Globus pallidus (tissue), 1 donor: ENCODE results near the gene IVD.

Experiments
- DNase-seq: peaks from one replicate; pipeline ENCODE4 v3.0.0-alpha.2; 2015; ENCODE audit warnings: low spot score

IVD gene

GRCh38 chr15:40405501-40406381 lies at the start of gene IVD:
TSS of gene IVD (plus strand) at chr15:40405795. CDS start at chr15:40405828, 33 bp downstream.
- DNase-seq = peak; percentile 96

GRCh38 chr15:40355976-40356585 lies 49.5 kb upstream of the IVD start:
- DNase-seq = no peak

- no peak for DNase-seq
Measured at GRCh38 chr15:40357246-40357645, 48.3 kb upstream of the IVD start.

DNA sequence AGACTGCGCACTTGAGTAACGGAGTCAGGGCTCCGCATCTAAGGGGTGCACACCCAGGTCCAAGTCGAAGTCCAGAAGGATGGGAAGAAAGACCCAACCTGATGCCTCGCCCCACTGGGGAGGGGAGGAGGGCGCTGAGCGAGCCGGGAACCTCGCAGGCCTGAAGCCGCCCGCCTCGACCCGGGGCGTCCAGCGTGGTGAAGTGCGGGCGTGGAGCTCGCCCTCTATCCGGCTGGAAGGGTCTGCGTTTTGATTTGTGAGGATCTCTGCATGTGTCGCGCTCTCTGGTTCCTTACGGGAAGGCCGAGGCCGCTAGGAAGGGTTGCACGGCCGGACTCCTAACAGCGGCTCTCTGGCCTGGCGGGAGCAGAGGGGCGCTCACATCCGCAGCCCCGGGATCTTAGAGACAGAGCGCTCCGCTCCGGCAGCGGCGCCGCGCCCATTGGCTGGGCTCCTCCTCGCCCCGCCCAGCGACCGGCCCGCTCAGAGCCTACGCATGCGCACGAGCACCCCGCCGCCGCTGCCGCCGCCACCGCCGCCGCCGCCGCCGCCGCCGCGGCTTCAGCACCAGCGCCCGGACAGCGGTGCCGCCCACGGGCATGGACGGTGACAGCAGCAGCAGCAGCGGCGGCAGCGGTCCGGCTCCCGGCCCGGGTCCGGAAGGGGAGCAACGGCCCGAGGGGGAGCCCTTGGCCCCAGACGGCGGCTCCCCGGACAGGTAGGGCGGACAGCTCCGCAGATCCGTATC lies 47.7 kb upstream of the IVD start, which contains the start of gene DISP2:
Gene DISP2, plus strand, starts transcription at position 497 of the 748 bp plus-strand sequence. Its CDS starts 103 bp downstream, at position 600.
- peak; percentile 85 for DNase-seq

DNA sequence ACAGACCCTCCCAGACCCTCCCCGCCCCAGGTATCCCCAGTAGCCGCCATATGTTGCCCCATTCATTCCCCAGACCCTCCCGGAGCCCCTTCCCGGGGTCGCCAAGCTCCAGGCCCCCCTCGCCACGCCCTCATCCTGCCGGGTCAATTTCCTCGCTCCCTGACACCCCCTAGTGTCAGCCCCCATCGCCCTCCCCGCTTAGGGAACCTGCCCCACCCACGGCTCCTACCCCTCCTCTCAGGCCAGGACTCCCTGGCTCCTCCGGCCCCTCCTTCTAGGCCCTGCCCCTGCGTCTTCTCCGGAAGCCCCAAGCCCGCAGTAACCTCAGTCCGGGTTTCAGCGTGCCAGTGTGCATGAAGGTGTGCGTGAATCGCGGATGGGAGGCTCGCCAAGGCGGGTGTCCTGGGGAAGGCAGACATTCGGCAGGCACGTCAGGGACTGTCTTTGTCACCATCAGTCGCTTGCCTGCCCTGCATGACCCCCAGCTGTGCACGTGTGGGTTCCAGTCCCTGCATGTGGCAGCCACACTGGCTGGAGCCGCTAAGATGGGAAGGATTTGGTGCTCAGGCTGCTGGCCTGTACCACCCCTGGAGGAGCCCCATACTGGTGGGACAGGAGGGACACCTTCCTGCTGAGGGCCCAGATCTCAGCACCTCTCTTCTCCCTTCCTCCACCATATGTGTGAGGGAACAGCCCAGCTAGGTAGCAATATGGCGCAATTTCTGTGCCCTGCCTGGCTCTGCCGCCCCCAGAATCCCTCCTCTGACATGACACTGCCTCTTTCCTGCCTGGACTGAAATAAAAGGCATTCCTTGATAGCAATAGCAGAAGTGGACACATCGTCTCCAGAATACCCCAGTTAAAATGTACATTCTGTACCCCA lies 46.9 kb upstream of the IVD start:
- no peak for DNase-seq

- DNase-seq = no peak
Measured at GRCh38 chr15:40360015-40360414, 45.6 kb upstream of the IVD start.

- no peak for DNase-seq
Measured at GRCh38 chr15:40361640-40362039, 44.0 kb upstream of the IVD start.

DNA sequence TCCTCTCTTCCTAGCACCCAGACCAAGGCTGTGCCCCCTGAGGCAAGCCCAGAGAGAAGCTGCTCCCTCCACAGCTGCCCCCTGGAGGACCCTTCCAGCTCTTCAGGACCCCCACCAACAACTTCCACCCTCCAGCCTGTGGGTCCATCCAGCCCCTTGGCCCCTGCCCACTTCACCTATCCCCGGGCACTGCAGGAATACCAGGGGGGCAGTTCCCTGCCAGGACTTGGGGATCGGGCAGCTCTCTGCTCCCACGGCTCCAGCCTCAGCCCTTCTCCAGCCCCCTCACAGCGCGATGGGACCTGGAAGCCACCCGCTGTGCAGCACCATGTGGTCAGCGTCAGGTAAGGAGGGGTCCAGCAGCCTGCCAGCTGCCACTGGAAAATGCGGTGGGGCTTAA lies 42.0 kb upstream of the IVD start:
- DNase-seq = no peak

GRCh38 chr15:40364251-40364650 lies 41.3 kb upstream of the IVD start:
- no peak for DNase-seq

DNA sequence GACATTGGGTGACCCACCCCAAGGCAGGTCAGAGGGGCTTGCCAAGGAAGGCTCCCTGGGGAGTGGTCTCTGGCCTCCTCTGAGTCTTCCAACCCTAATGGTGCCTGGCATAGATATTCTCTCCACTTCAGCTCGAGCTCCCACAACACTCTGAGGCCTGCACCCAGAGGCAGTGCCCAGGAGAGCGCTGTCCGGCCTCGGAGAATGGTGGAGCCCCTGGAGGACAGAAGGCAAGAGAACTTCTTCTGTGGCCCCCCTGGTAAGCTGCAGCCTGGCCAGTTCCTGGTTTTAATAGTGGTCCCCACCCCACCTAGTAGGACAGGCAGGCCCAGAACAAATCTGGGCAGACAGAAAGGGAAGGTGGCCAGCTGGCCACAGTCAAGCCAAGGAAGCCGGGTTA lies 40.6 kb upstream of the IVD start:
- no peak for DNase-seq

DNA sequence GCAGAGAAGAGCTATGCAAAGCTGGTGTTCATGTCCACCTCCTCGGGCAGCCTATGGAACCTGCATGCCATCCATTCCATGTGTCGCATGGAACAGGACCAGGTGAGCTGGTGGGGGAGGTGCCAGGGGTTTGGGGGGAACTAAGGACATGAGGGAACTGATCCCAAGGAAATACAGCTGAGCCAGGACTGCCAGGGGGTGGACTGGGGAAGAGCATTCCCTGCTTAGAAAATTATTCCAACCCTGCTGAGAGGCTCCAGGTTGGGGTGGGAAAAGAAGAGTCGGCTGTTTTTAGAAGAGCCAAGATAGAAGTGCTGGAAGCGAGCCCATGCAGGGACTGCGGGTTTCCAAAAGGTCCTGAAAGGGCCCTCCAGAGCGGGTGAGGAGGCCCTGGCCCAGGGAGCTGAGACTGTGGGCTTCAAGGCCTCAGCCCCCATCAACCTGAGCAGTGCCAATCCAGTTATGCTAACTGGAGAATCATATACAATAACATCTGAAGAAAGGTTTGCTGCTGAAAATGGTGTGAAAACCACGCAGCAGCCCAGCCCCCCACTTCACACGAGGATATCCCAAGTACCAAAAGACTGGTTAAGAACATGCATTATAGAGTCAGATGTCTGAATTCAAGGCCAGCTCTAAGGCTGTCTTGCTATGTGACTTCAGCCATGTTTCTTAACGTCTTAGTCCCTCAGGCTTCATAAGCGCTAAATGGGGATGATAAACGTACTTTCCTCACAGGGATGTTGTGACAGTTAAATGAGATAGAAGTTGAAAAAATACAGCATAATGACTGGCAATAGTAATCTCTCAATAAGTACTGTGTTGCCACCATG lies 39.8 kb upstream of the IVD start:
- DNase-seq = no peak

- peak; percentile 79 for DNase-seq
Measured at GRCh38 chr15:40366457-40367370, 38.9 kb upstream of the IVD start.

DNA sequence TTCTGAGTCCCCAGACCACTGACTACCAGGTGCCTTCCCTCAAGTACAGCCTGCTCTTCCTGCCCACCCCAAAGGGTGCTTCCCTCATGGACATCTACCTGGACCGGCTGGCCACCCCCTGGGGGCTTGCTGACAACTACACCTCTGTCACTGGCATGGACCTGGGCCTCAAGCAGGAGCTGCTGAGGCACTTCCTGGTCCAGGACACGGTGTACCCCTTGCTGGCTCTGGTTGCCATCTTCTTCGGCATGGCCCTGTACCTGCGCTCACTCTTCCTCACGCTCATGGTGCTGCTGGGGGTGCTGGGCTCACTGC lies 38.3 kb upstream of the IVD start:
- no peak for DNase-seq

GRCh38 chr15:40367686-40368611 lies 37.6 kb upstream of the IVD start:
- peak; percentile 81 for DNase-seq

- DNase-seq = no peak
Measured at GRCh38 chr15:40368719-40369473, 36.7 kb upstream of the IVD start.

- no peak for DNase-seq
Measured at GRCh38 chr15:40369474-40369869, 36.1 kb upstream of the IVD start.

DNA sequence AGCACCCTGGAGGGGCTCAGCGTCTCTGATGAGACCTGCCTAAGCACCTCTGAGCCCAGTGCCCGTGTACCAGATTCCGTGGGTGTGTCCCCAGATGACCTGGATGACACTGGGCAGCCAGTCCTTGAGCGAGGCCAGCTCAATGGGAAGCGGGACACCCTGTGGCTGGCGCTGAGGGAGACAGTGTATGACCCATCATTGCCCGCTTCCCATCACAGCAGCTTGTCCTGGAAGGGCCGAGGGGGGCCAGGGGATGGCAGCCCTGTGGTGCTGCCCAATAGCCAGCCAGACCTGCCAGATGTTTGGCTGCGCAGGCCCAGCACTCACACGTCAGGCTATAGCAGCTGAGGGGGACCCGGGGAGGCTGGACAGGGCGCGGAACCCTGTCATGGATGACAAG lies 35.6 kb upstream of the IVD start:
- no peak for DNase-seq

DNA sequence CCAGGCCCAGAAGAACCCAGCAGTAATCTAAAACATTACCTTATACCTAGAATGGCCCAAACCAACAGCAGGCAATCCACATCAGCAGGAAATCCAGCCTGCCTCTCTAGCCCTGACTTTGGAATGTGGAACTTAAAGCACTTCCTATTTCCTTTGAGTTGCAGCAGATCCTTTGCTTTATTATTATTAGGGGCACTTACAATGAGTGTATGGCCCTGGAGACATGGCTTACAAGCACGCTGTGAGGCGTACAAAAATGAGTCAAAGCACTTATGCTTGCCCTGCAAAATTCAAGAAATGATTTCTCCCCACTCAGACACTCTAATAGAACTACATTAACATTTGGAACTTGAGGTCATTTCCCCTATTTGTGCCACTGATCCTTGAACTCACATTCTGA lies 32.6 kb upstream of the IVD start:
- DNase-seq = no peak
